Heart left ventricle (tissue), 13 donors: ENCODE measurements around the gene TMEM181.

ENCODE experiments used
- CTCF ChIP-seq, 12 donors: fragments of 200-600 bp; sonication (generic) in 4 of 12; IDR thresholded peaks; one replicate each; pipeline versions ENCODE4 v1.5.0 to v1.8.0; 2018 to 2022; ENCODE audit warnings: antibody characterized with exemption in 12 of 12, mild to moderate bottlenecking in 5 of 12
- POLR2A ChIP-seq, 2 donors: fragments of 450-650 bp; IDR thresholded peaks; one replicate each; pipeline ENCODE4 v1.6.1; 2017; ENCODE audit warnings: antibody characterized with exemption in 2 of 2, mild to moderate bottlenecking in 2 of 2, moderate library complexity in 2 of 2
- donor health status: ischemic (EF 13 %, LVEDD 7.1; RV severe dilation, severe dysfunction).
- donor health status: DM: no; HTN: yes; CAD: no.
- donor health status: DM: no; HTN: no; CAD: no.
- donor health status: ischemic (EF 25% LVEDD 6.9; RV normal size, moderate dysfunction).
- donor health status: ischemic (EF 25% LVEDD 5.7; RV mildly dilated, moderate dysfunction).
- donor health status: ischemic (EF 35%, LVEDD 5.7; RV mildly dilated, moderate dysfunction).
- donor health status: nonischemic (EF 11% LVEDD 7.7; RV severe dilation, severe dysfunction).
- donor health status: DM: yes; HTN: yes; CAD: no.
- donor health status: PGD.
- donor health status: ischemic (EF 29% LVEDD 5.4; RV normal size, mild dysfunction).
- donor health status: nonischemic (EF 23%, LVEDD 6.1; RV moderate dilation, normal function).

GRCh38 chr6:158558415-158559306, 1.2 kb upstream of the TMEM181 start:
- TF ChIP-seq CTCF (IDR thresholded peaks at IDR 0.05) (no peak), POLR2A (IDR thresholded peaks at IDR 0.05) (no peak)
